Measurements from ENCODE around the gene SBDS. TPM values are rescaled to one million over a fixed set of nuclear protein-coding genes. Genes with fewer than 3 reads are reported as not detected.
"Not testable (repeated sequence)": the region's sequence is repeated elsewhere in the genome, so short reads cannot be mapped to it uniquely, and the experiment has no call there.

The SBDS gene
- polyA plus RNA-seq (2012; ENCODE audit: insufficient read depth, insufficient read length) = 44.1 TPM

GRCh38 chr7:66995050-66995776 lies at the start of gene SBDS:
Gene SBDS, minus strand, starts transcription at chr7:66995586. Its CDS starts 169 bp downstream, at chr7:66995417.
- peak within 1 kb of the TSS; percentile 87 for H3K4me3 ChIP-seq (ENCODE audit: low read length)
- peak; percentile 98 for DNase-seq (ENCODE audit: low read depth, low spot score)

GRCh38 chr7:67043559-67043930 lies 48.2 kb upstream of the SBDS start:
- DNase-seq (ENCODE audit: low read depth, low spot score); H3K4me3 ChIP-seq (ENCODE audit: low read length): not testable (repeated sequence)

- not testable (repeated sequence) for DNase-seq (ENCODE audit: low read depth, low spot score)
These were observed 47.6 kb upstream of the SBDS start for GRCh38 chr7:67042781-67043558.

GRCh38 chr7:67040832-67041231 lies 45.4 kb upstream of the SBDS start:
- not testable (repeated sequence) for H3K4me3 ChIP-seq (ENCODE audit: low read length); DNase-seq (ENCODE audit: low read depth, low spot score)

More at GRCh38 chr7:67042781-67043558, 47.6 kb upstream of the SBDS start:
- not testable (repeated sequence) for H3K4me3 ChIP-seq (ENCODE audit: low read length)

GRCh38 chr7:67036432-67037395 lies 41.3 kb upstream of the SBDS start:
- DNase-seq (ENCODE audit: low read depth, low spot score); H3K4me3 ChIP-seq (ENCODE audit: low read length): not testable (repeated sequence)

GRCh38 chr7:67033251-67033650 lies 37.9 kb upstream of the SBDS start:
- no peak overlapping the region for H3K4me3 ChIP-seq (ENCODE audit: low read length)
- no peak for DNase-seq (ENCODE audit: low read depth, low spot score)

GRCh38 chr7:67031685-67032084 lies 36.3 kb upstream of the SBDS start:
- not testable (repeated sequence) for H3K4me3 ChIP-seq (ENCODE audit: low read length); DNase-seq (ENCODE audit: low read depth, low spot score)

GRCh38 chr7:67025459-67025858 lies 30.1 kb upstream of the SBDS start:
- H3K4me3 ChIP-seq (ENCODE audit: low read length); DNase-seq (ENCODE audit: low read depth, low spot score): not testable (repeated sequence)

- H3K4me3 ChIP-seq (ENCODE audit: low read length) = no peak overlapping the region
- DNase-seq (ENCODE audit: low read depth, low spot score) = no peak
These were observed 27.1 kb upstream of the SBDS start for GRCh38 chr7:67022511-67022910.

GRCh38 chr7:67021260-67021659 lies 25.9 kb upstream of the SBDS start:
- no peak overlapping the region for H3K4me3 ChIP-seq (ENCODE audit: low read length)
- no peak for DNase-seq (ENCODE audit: low read depth, low spot score)

- peak; percentile 58 for DNase-seq (ENCODE audit: low read depth, low spot score)
These were observed 24.4 kb upstream of the SBDS start for GRCh38 chr7:67019562-67020390.

GRCh38 chr7:67018940-67019339 lies 23.6 kb upstream of the SBDS start:
- DNase-seq (ENCODE audit: low read depth, low spot score) = no peak
- no peak overlapping the region for H3K4me3 ChIP-seq (ENCODE audit: low read length)

More at GRCh38 chr7:67019562-67020390, 24.4 kb upstream of the SBDS start:
- no peak overlapping the region for H3K4me3 ChIP-seq (ENCODE audit: low read length)

- not testable (repeated sequence) for H3K4me3 ChIP-seq (ENCODE audit: low read length); DNase-seq (ENCODE audit: low read depth, low spot score)
These were observed 22.6 kb upstream of the SBDS start for GRCh38 chr7:67017971-67018370.

- not testable (repeated sequence) for DNase-seq (ENCODE audit: low read depth, low spot score); H3K4me3 ChIP-seq (ENCODE audit: low read length)
These were observed 18.8 kb upstream of the SBDS start for GRCh38 chr7:67014076-67014622.

- not testable (repeated sequence) for H3K4me3 ChIP-seq (ENCODE audit: low read length); DNase-seq (ENCODE audit: low read depth, low spot score)
These were observed 14.3 kb upstream of the SBDS start for GRCh38 chr7:67009677-67010076.

- no peak overlapping the region for H3K4me3 ChIP-seq (ENCODE audit: low read length)
- no peak for DNase-seq (ENCODE audit: low read depth, low spot score)
These were observed 12.9 kb upstream of the SBDS start for GRCh38 chr7:67008260-67008659.

- no peak for DNase-seq (ENCODE audit: low read depth, low spot score)
These were observed 11.6 kb upstream of the SBDS start for GRCh38 chr7:67006965-67007364.

GRCh38 chr7:67004145-67004544 lies 8.8 kb upstream of the SBDS start:
- not testable (repeated sequence) for H3K4me3 ChIP-seq (ENCODE audit: low read length); DNase-seq (ENCODE audit: low read depth, low spot score)

More at GRCh38 chr7:67006965-67007364, 11.6 kb upstream of the SBDS start:
- no peak overlapping the region for H3K4me3 ChIP-seq (ENCODE audit: low read length)
